GM12801 (cell line): ENCODE data around the gene CTNNA3.

Source experiments
- CTCF ChIP-seq: IDR thresholded peaks from one replicate; pipeline ENCODE4 v1.5.1; 2011; ENCODE audit warnings: control low read depth; ENCODE audit not compliant: insufficient read length; ENCODE audit errors: extremely low read depth

Gene CTNNA3

GRCh38 chr10:67438605-67439304 is 257.2 kb downstream of the CTNNA3 start:
- TF ChIP-seq CTCF = no peak

- no peak for TF ChIP-seq CTCF
Observed at GRCh38 chr10:67433276-67433675, 262.7 kb downstream of the CTNNA3 start.

GRCh38 chr10:67402620-67403019 is 293.4 kb downstream of the CTNNA3 start:
- no peak for TF ChIP-seq CTCF

GRCh38 chr10:67401711-67402110 is 294.3 kb downstream of the CTNNA3 start:
- no peak for TF ChIP-seq CTCF

- no peak for TF ChIP-seq CTCF
Observed at GRCh38 chr10:67386260-67386659, 309.7 kb downstream of the CTNNA3 start.

- TF ChIP-seq CTCF = no peak
Observed at GRCh38 chr10:67385566-67385965, 310.4 kb downstream of the CTNNA3 start.

- TF ChIP-seq CTCF = no peak
Observed at GRCh38 chr10:67385089-67385488, 310.9 kb downstream of the CTNNA3 start.
